ENCODE measurements around the gene ZDBF2. TPM values are rescaled to one million over a fixed set of nuclear protein-coding genes. Genes with fewer than 3 reads are reported as not detected.

ZDBF2 gene
- total and polyA plus RNA-seq, 2 donors (not counting 1 experiment from before 2014, with no cell fraction given): 1.8 to 16.5 TPM

GRCh38 chr2:206263959-206264603 is 10.4 kb upstream of the ZDBF2 start:
- Histone ChIP-seq H3K79me2 (ENCODE audit: control insufficient read depth, insufficient read depth, low read length) (no peaks in the 10 kb centered on the region), H2AFZ (ENCODE audit: insufficient read depth, low read depth, low read length, poor library complexity, severe bottlenecking) (no peak overlapping the region), H3K36me3 (replicated peaks in 1 of 2; ENCODE audit: control extremely low read depth in 1 of 2, control insufficient read depth in 1 of 2, extremely low read depth in 1 of 2, insufficient read depth in 2 of 2, low read length in 1 of 2) (no peaks in the 10 kb centered on the region), H3K9ac (ENCODE audit: low read length) (no peak overlapping the region), H3K4me1 (ENCODE audit: control insufficient read depth in 2 of 2, insufficient read depth in 2 of 2, low read length in 2 of 2) (peaks cover 12% of the 10 kb centered on the region in 2 donors), H3K9me3 (ENCODE audit: control extremely low read depth in 1 of 3, control insufficient read depth in 2 of 3, insufficient read depth in 1 of 3, low read length in 2 of 3) (peaks cover 0 to 7% (median 0%) of the 10 kb centered on the region in 3 donors), H4K20me1 (ENCODE audit: control insufficient read depth, insufficient read depth, low read length, poor library complexity, severe bottlenecking) (no peaks in the 10 kb centered on the region), H3K4me2 (replicated peaks; ENCODE audit: low read depth, low read length, poor library complexity, severe bottlenecking) (no peak overlapping the region), H3K27me3 (replicated peaks in 1 of 4; ENCODE audit: control extremely low read depth in 1 of 4, control insufficient read depth in 3 of 4, insufficient read depth in 4 of 4, low read length in 3 of 4) (peaks cover 0 to 73% (median 55%) of the 10 kb centered on the region in 4 experiments), H3K4me3 (ENCODE audit: control extremely low read depth in 1 of 5, extremely low read depth in 1 of 5, insufficient read depth in 1 of 5, low read depth in 2 of 5, low read length in 4 of 5) (no peak overlapping the region), H3K27ac (ENCODE audit: low read length in 2 of 2) (no peak overlapping the region)
- CTCF ChIA-PET: interaction anchor here (1.0 kb wide), 1 partner anchor 10 kb away, joined by 3 read pairs; no protein-coding TSS in a partner anchor
- H3K9me3 Mint-ChIP-seq (ENCODE audit: insufficient read depth): no peaks in the 10 kb centered on the region
- H3K4me1 Mint-ChIP-seq: peaks cover 14% of the 10 kb centered on the region
- peaks cover 72% of the 10 kb centered on the region for H3K27me3 Mint-ChIP-seq
- DNase-seq (peak; percentile 21), ATAC-seq (ENCODE audit: low read depth) (no peak)
- POLR2A ChIA-PET: no interaction called here
- peak overlapping the region; percentile 0 for H3K4me3 Mint-ChIP-seq
- WGBS (ENCODE audit: insufficient coverage): 56% methylated on average over 18 of the region's 21 CpGs
- intact Hi-C loops (cut with micrococcal nuclease): loop anchor here (2.0 kb wide), 1 partner anchor 13 kb away; no protein-coding TSS in a partner anchor
- no peak overlapping the region for H3K27ac Mint-ChIP-seq
- TF ChIP-seq CTCF (IDR thresholded peaks at IDR 0.05): no peak

GRCh38 chr2:206266130-206267125 is 8.0 kb upstream of the ZDBF2 start:
- peaks cover 6% of the 10 kb centered on the region for H3K4me1 Mint-ChIP-seq
- H3K9ac ChIP-seq (ENCODE audit: low read length): no peak overlapping the region
- ChIA-PET CTCF (no interaction called here), POLR2A (interaction anchor here (0.5 to 0.6 kb wide), 2 partner anchors 9 to 107 kb away, joined by 3 to 4 read pairs; partner anchors contain the start of gene EEF1B2)
- H3K27ac ChIP-seq (ENCODE audit: low read length in 2 of 2): no peak overlapping the region
- H3K9me3 ChIP-seq (ENCODE audit: control extremely low read depth in 1 of 3, control insufficient read depth in 2 of 3, insufficient read depth in 1 of 3, low read length in 2 of 3): peaks cover 0 to 7% (median 0%) of the 10 kb centered on the region in 3 donors
- no peak overlapping the region for H3K4me3 ChIP-seq (ENCODE audit: control extremely low read depth in 1 of 5, extremely low read depth in 1 of 5, insufficient read depth in 1 of 5, low read depth in 2 of 5, low read length in 4 of 5)
- intact Hi-C loops (cut with micrococcal nuclease): no loop called here
- WGBS (ENCODE audit: insufficient coverage): 56% methylated on average over 7 of the region's 10 CpGs
- no peaks in the 10 kb centered on the region for H3K36me3 ChIP-seq (replicated peaks in 1 of 2; ENCODE audit: control extremely low read depth in 1 of 2, control insufficient read depth in 1 of 2, extremely low read depth in 1 of 2, insufficient read depth in 2 of 2, low read length in 1 of 2)
- peaks cover 3 to 6% of the 10 kb centered on the region in 2 donors for H3K4me1 ChIP-seq (ENCODE audit: control insufficient read depth in 2 of 2, insufficient read depth in 2 of 2, low read length in 2 of 2)
- TF ChIP-seq CTCF (IDR thresholded peaks at IDR 0.05) (no peak), EZH2 (IDR thresholded peaks at IDR 0.05; ENCODE audit: borderline replicate concordance, insufficient read depth, low read depth, low read length, poor library complexity, severe bottlenecking) (no peak)
- H3K79me2 ChIP-seq (ENCODE audit: control insufficient read depth, insufficient read depth, low read length): no peaks in the 10 kb centered on the region
- H3K27me3 ChIP-seq (replicated peaks in 1 of 4; ENCODE audit: control extremely low read depth in 1 of 4, control insufficient read depth in 3 of 4, insufficient read depth in 4 of 4, low read length in 3 of 4): peaks cover 0 to 68% (median 41%) of the 10 kb centered on the region in 4 experiments
- H3K27me3 Mint-ChIP-seq: peaks cover 64% of the 10 kb centered on the region
- H4K20me1 ChIP-seq (ENCODE audit: control insufficient read depth, insufficient read depth, low read length, poor library complexity, severe bottlenecking): no peaks in the 10 kb centered on the region
- no peaks in the 10 kb centered on the region for H3K9me3 Mint-ChIP-seq (ENCODE audit: insufficient read depth)
- ATAC-seq (ENCODE audit: low read depth) (no peak), DNase-seq (no peak)
- no peak overlapping the region for H3K4me3 Mint-ChIP-seq
- no peak overlapping the region for H3K4me2 ChIP-seq (replicated peaks; ENCODE audit: low read depth, low read length, poor library complexity, severe bottlenecking)
- no peak overlapping the region for H3K27ac Mint-ChIP-seq
- no peak overlapping the region for H2AFZ ChIP-seq (ENCODE audit: insufficient read depth, low read depth, low read length, poor library complexity, severe bottlenecking)

All from B cell (primary cell).